Spinal cord (tissue), 10 donors: ENCODE measurements around the gene SPATA31D1. TPM values are rescaled to one million over a fixed set of nuclear protein-coding genes. Genes with fewer than 3 reads are reported as not detected.
"Not testable (repeated sequence)": the region's sequence is repeated elsewhere in the genome, so short reads cannot be mapped to it uniquely, and the experiment has no call there.

Experiments used
- DNase-seq, 6 donors: peaks; one replicate each; pipeline versions ENCODE4 v3.0.0 to v3.0.0-alpha.2; 2013 to 2015; ENCODE audit warnings: low spot score in 6 of 6, low read depth in 4 of 6
- H3K27ac ChIP-seq: one replicate; pipeline ENCODE4 v1.5.1; 2013; ENCODE audit warnings: low read depth, low read length, control low read depth
- H3K27me3 ChIP-seq: one replicate; pipeline ENCODE4 v1.6.1; 2013; ENCODE audit warnings: low read length; ENCODE audit not compliant: control insufficient read depth, insufficient read depth
- H3K36me3 ChIP-seq: one replicate; pipeline ENCODE4 v1.6.1; 2013; ENCODE audit warnings: low read length; ENCODE audit not compliant: control insufficient read depth, insufficient read depth
- H3K4me1 ChIP-seq: one replicate; pipeline ENCODE4 v1.6.1; 2013; ENCODE audit warnings: low read length; ENCODE audit not compliant: control insufficient read depth, insufficient read depth
- H3K4me3 ChIP-seq: one replicate; pipeline ENCODE4 v1.5.1; 2013; ENCODE audit warnings: low read depth, low read length, control low read depth
- H3K9me3 ChIP-seq: one replicate; pipeline ENCODE4 v1.6.1; 2013; ENCODE audit warnings: low read length; ENCODE audit not compliant: control insufficient read depth, insufficient read depth
- WGBS: methylation state at CpG from one replicate; pipeline ENCODE4 v1.1.5; 2013; ENCODE audit warnings: missing lambda C conversion rate; ENCODE audit not compliant: insufficient coverage; 5-methylcytosine and 5-hydroxymethylcytosine counted together
- long read RNA-seq, 4 donors: transcript quantifications; one replicate each; lab custom pipeline, GENCODE V29; 2026
- polyA plus RNA-seq, 2 donors: library from polyadenylated mRNA; unstranded; fragments of 120-200 nt; gene quantifications; one replicate each; pipeline ENCODE4 v1.2.1, GENCODE V29; 2013; ENCODE audit not compliant: insufficient read length in 2 of 2
- total RNA-seq, 2 donors: library from RNA; depleted of rRNA in 1 of 2; stranded (reverse); fragments of 120-200 nt in 1 of 2; fragments of >200 nt in 1 of 2; gene quantifications; one replicate each; pipeline versions ENCODE4 v1.2.3 to v1.2.4, GENCODE V29; 2013 to 2014
- donor health status: healthy.

SPATA31D1 gene
- total RNA-seq, result not detected
- not detected for polyA plus RNA-seq
- long read RNA-seq, donor 1, result 0 reads
- long read RNA-seq, donor 2, result 0 reads
- long read RNA-seq, donor 3, result 0 reads
- long read RNA-seq, donor 4, result 0 reads

GRCh38 chr9:81988472-81988871 is at the start of gene SPATA31D1:
SPATA31D1 (plus strand) TSS chr9:81988772; CDS start chr9:81988819, 47 bp downstream.
- not testable (repeated sequence) for H3K27me3 ChIP-seq, H3K36me3 ChIP-seq, H3K9me3 ChIP-seq, H3K4me1 ChIP-seq, H3K27ac ChIP-seq, DNase-seq, H3K4me3 ChIP-seq
- WGBS, result no CpG with 5 or more reads among the region's 1 CpG

GRCh38 chr9:81943393-81943792 is 45.2 kb upstream of the SPATA31D1 start, which contains the start of gene SPATA31D3:
SPATA31D3 (plus strand) TSS chr9:81943500; CDS start chr9:81943586, 86 bp downstream.
- not testable (repeated sequence) for H3K4me1 ChIP-seq, H3K27ac ChIP-seq, H3K27me3 ChIP-seq, H3K36me3 ChIP-seq, H3K9me3 ChIP-seq, DNase-seq, H3K4me3 ChIP-seq
- WGBS, result no CpG with 5 or more reads among the region's 2 CpGs

DNA sequence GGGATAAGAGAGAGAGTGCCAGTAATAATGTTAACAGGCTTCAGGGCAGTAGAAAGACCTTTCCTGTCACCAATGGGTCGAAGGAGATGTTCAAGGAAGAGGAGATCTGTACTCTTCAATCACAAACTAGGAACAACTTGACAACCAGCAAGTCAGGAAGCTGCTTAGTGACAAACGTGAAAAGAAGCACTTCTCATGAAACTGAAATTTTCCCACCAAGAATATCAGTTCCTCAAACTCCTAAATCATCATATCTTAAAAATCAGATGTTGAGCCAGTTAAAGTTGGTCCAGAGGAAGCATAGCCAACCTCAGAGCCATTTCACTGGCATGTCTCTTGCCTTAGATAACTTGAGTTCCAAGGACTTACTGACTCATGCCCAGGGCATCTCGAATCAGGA is 39.9 kb upstream of the SPATA31D1 start:
- not testable (repeated sequence) for H3K4me3 ChIP-seq, H3K27me3 ChIP-seq, H3K36me3 ChIP-seq, H3K4me1 ChIP-seq, H3K27ac ChIP-seq, DNase-seq, H3K9me3 ChIP-seq
- no CpG with 5 or more reads among the region's 3 CpGs for WGBS

GRCh38 chr9:81953096-81953495 is 35.5 kb upstream of the SPATA31D1 start:
- WGBS, result no CpG with 5 or more reads among the region's 1 CpG
- peaks cover 11% of the 10 kb centered on the region for H3K9me3 ChIP-seq
- no peak for DNase-seq
- H3K36me3 ChIP-seq, result no peaks in the 10 kb centered on the region
- H3K27me3 ChIP-seq, result no peaks in the 10 kb centered on the region
- no peaks in the 10 kb centered on the region for H3K4me1 ChIP-seq
- no peak overlapping the region for H3K4me3 ChIP-seq
- H3K27ac ChIP-seq, result no peak overlapping the region

DNA sequence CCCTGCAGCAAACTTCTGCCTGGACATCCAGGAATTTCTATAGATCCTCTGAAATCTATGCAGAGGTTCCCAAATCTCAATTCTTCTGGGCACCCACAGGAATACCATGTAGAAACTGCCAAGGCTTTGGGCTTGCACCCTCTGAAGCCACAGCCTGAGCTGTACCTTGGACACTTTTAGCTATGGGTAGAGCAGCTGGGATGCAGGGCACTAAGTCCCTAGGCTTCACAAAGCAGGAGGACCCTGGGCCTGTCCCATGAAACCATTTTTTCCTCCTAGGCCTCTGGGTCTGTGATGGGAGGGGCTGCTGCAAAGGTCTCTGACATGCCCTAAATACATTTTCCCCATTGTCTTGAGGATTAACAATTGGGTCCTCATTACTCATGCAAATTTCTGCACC is 32.9 kb upstream of the SPATA31D1 start:
- Histone ChIP-seq H3K27me3 (no peaks in the 10 kb centered on the region), H3K9me3 (peaks cover 11% of the 10 kb centered on the region), H3K4me3 (no peak overlapping the region), H3K36me3 (no peaks in the 10 kb centered on the region), H3K27ac (no peak overlapping the region), H3K4me1 (no peaks in the 10 kb centered on the region)
- DNase-seq, result no peak

DNA sequence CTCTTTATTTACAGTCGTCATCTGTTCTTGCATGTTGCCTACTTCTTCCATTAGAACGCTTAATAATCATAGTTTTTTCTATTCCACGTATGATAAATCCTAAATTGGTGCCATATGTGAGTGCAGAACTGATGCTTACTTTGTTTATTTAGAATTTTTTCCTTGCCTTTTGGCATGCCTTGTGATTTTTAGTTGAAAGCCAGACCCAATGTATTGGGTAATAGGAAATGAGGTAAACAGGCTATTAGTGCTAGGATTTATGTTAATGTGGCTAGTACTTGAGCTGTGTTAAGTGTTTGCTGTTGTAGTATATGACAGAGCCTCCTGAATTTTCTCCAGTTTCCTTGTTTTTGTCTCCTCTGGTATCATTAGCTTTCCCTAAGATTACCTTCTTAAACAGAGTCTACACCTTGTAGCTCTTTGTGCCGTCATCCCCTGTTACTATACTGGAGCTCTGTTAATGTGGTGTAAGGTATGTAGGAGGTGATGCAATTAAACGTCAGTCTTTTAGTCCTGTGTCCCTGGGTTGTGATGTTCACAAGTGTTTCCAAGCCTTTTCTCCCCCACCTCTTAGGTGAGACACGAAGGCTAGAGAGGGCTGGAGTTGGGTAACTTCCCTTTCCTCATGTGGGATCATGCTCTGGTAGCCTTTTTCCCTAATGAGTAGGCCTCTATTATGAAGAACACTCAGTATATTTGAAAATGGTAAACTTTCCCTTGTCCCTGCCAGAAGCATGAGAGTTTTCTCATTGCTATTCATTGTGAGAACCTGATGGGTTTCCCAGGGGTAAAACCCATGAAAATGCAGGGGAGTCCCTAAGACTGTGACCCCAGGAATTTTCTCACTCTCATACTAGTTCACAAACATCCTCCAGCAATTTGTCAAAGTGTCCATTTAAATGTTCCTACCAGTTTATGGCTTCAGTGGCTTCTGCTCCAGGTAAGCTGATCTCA is 24.1 kb upstream of the SPATA31D1 start:
- H3K4me3 ChIP-seq, result no peak overlapping the region
- H3K4me1 ChIP-seq, result no peaks in the 10 kb centered on the region
- no peaks in the 10 kb centered on the region for H3K36me3 ChIP-seq
- no peak overlapping the region for H3K27ac ChIP-seq
- WGBS, result no CpG with 5 or more reads among the region's 6 CpGs
- H3K9me3 ChIP-seq, result no peaks in the 10 kb centered on the region
- H3K27me3 ChIP-seq, result no peaks in the 10 kb centered on the region
- DNase-seq, result no peak

DNA sequence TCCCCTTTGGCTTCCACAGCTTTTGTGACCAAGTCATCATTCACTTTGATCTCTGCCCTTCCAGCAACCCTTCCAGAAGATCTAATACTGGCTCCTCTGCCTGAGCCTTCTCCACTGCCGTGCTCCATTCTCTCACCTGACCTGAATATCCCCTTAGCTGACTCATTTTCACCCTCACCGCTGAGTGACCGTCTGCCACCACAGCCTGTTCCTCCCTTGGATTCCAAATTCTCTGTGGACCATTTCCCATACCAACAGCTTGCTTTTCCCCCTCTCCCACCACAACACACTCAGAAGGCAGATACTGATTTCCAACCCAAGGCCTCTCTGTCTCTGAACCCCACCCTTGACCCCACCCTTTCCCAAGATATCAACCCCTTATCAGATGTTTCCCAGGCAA is 20.5 kb upstream of the SPATA31D1 start:
- 94% methylated on average over 3 of the region's 3 CpGs for WGBS
- DNase-seq, result no peak
- no peaks in the 10 kb centered on the region for H3K4me1 ChIP-seq
- H3K4me3 ChIP-seq, result no peak overlapping the region
- H3K36me3 ChIP-seq, result no peaks in the 10 kb centered on the region
- H3K27me3 ChIP-seq, result no peaks in the 10 kb centered on the region
- H3K27ac ChIP-seq, result no peak overlapping the region
- no peaks in the 10 kb centered on the region for H3K9me3 ChIP-seq

DNA sequence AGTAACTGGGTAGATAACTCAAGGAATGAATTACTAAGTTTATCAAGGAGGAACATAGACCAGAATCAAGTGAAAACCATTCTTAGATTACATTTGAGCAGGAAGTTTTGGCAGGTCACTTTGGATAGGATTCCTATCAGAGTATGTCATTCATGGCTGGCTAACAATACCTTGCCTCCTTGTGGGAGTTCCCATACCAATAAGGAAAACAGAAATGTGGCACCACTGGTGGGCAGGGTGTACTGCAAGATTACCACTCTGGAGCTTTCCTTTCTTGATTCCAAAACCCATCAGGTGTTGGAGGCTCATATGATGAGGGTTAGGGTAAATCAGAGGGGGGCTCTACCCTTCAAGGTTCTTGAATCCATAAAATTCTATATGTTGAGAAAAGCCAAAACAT is 18.6 kb upstream of the SPATA31D1 start:
- DNase-seq, result no peak
- no peak overlapping the region for H3K27ac ChIP-seq
- H3K27me3 ChIP-seq, result no peaks in the 10 kb centered on the region
- H3K36me3 ChIP-seq, result no peaks in the 10 kb centered on the region
- H3K4me3 ChIP-seq, result no peak overlapping the region
- no peaks in the 10 kb centered on the region for H3K4me1 ChIP-seq
- no peaks in the 10 kb centered on the region for H3K9me3 ChIP-seq

DNA sequence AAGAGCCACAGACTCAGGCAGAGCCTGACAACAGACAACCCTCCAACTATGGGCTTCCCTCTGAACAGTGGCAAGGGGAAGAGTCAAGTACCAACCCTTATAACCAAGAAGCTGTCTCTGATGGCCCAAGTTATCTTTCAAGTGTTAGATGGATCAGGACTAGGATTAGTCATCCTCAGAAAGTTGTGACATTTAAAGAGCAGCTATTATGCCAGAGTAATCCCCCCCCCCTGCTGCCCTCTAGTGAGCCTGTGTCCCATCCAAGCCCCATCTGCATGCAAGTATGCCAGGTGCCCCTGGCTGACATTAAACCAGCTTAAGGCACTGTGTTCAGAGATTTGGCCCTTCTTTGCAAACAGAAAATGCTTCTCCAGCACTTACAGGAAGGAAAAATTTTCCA is 16.8 kb upstream of the SPATA31D1 start:
- no peak overlapping the region for H3K27ac ChIP-seq
- no peak overlapping the region for H3K4me3 ChIP-seq
- H3K27me3 ChIP-seq, result no peaks in the 10 kb centered on the region
- DNase-seq, result no peak
- no peaks in the 10 kb centered on the region for H3K4me1 ChIP-seq
- no peaks in the 10 kb centered on the region for H3K36me3 ChIP-seq
- H3K9me3 ChIP-seq, result no peaks in the 10 kb centered on the region

GRCh38 chr9:81974764-81975163 is 13.8 kb upstream of the SPATA31D1 start:
- H3K27ac ChIP-seq, result no peak overlapping the region
- no peak overlapping the region for H3K4me3 ChIP-seq
- no peaks in the 10 kb centered on the region for H3K27me3 ChIP-seq
- H3K4me1 ChIP-seq, result no peaks in the 10 kb centered on the region
- H3K9me3 ChIP-seq, result no peaks in the 10 kb centered on the region
- no peak for DNase-seq
- WGBS, result no CpG with 5 or more reads among the region's 5 CpGs
- no peaks in the 10 kb centered on the region for H3K36me3 ChIP-seq
